Measurements from ENCODE around the gene TMBIM4. TPM values are rescaled to one million over a fixed set of nuclear protein-coding genes. Genes with fewer than 3 reads are reported as not detected.

The TMBIM4 gene
- polyA plus RNA-seq, 1 of the 3 experiments (the other 2 are of a cell fraction): 68.5 TPM

- TF ChIP-seq SIN3A (IDR thresholded peaks at IDR 0.05; ENCODE audit: borderline replicate concordance, low read depth, low read length): no peak
- no peak for TF ChIP-seq GABPA (IDR thresholded peaks at IDR 0.05; ENCODE audit: low read depth)
- TF ChIP-seq CTCF (IDR thresholded peaks at IDR 0.05): no peak
- TF ChIP-seq MEF2A (IDR thresholded peaks at IDR 0.05; ENCODE audit: borderline replicate concordance, low read depth): no peak
These were observed 50.4 kb downstream of the TMBIM4 start (continued) for GRCh38 chr12:66119229-66119869.

GRCh38 chr12:66118240-66118891, 51.4 kb downstream of the TMBIM4 start:
- Histone ChIP-seq H3K79me2 (ENCODE audit: insufficient read depth) (no peaks in the 10 kb centered on the region), H3K36me3 (replicated peaks in 1 of 2; ENCODE audit: control insufficient read depth in 1 of 2, insufficient read depth in 2 of 2, low read length in 1 of 2) (peaks cover 21 to 24% of the 10 kb centered on the region in 2 experiments), H4K20me1 (ENCODE audit: insufficient read depth) (no peaks in the 10 kb centered on the region), H3K4me2 (no peak overlapping the region), H3F3A (replicated peaks; ENCODE audit: insufficient read depth) (peaks cover 27% of the 10 kb centered on the region), H3K9ac (no peak overlapping the region), H3K9me2 (no peaks in the 10 kb centered on the region), H3K4me1 (ENCODE audit: control insufficient read depth in 1 of 2, insufficient read depth in 2 of 2, low read depth in 1 of 2, low read length in 1 of 2) (no peaks in the 10 kb centered on the region), H3K4me3 (ENCODE audit: low read depth in 2 of 2, low read length in 1 of 2) (no peak overlapping the region), H2AFZ (ENCODE audit: low read depth) (no peak overlapping the region), H3K9me3 (no peaks in the 10 kb centered on the region), H3K27ac (ENCODE audit: low read depth in 2 of 2, low read length in 1 of 2) (no peak overlapping the region), H3K27me3 (ENCODE audit: insufficient read depth) (no peaks in the 10 kb centered on the region)
- CTCF ChIA-PET: interaction anchor here (1.3 to 3.5 kb wide), 2 partner anchors 10 to 516 kb away, joined by 3 to 14 read pairs; no protein-coding TSS in a partner anchor
- TF ChIP-seq EZH2phosphoT487 (IDR thresholded peaks at IDR 0.05; ENCODE audit: borderline replicate concordance, low read depth) (no peak), MAX (IDR thresholded peaks at IDR 0.05; ENCODE audit: low read depth) (no peak)
- POLR2A ChIA-PET: no interaction called here
- 92% methylated on average over 9 of the region's 9 CpGs for WGBS (ENCODE audit: low lambda C conversion rate)
- DNase-seq: no peak

- ChIA-PET POLR2A (no interaction called here), CTCF (no interaction called here)
- no peak overlapping the region for H3K4me2 ChIP-seq
- no peaks in the 10 kb centered on the region for H3K27me3 ChIP-seq (ENCODE audit: insufficient read depth)
- no peak for DNase-seq
- H3K79me2 ChIP-seq (ENCODE audit: insufficient read depth): no peaks in the 10 kb centered on the region
- H2AFZ ChIP-seq (ENCODE audit: low read depth): no peak overlapping the region
- no peak overlapping the region for H3K9ac ChIP-seq
- peaks cover 10 to 13% of the 10 kb centered on the region in 2 experiments for H3K36me3 ChIP-seq (replicated peaks in 1 of 2; ENCODE audit: control insufficient read depth in 1 of 2, insufficient read depth in 2 of 2, low read length in 1 of 2)
- WGBS (ENCODE audit: low lambda C conversion rate): 91% methylated on average over 2 of the region's 2 CpGs
- H3K4me3 ChIP-seq (ENCODE audit: low read depth in 2 of 2, low read length in 1 of 2): no peak overlapping the region
- TF ChIP-seq TAF1 (IDR thresholded peaks at IDR 0.05; ENCODE audit: borderline replicate concordance, low read depth, low read length): no peak
- no peak for TF ChIP-seq USF1 (IDR thresholded peaks at IDR 0.05; ENCODE audit: borderline replicate concordance, low read depth)
- no peak for TF ChIP-seq MXI1 (IDR thresholded peaks at IDR 0.05; ENCODE audit: low read depth, low read length)
- TF ChIP-seq CHD2 (IDR thresholded peaks at IDR 0.05; ENCODE audit: low read length, partially characterized antibody): no peak
- no peak for TF ChIP-seq FOSL2 (IDR thresholded peaks at IDR 0.05; ENCODE audit: borderline replicate concordance, low read depth)
- TF ChIP-seq IRF3 (IDR thresholded peaks at IDR 0.05; ENCODE audit: low read depth, low read length): no peak
- TF ChIP-seq MAX (IDR thresholded peaks at IDR 0.05; ENCODE audit: low read depth): no peak
- no peak for TF ChIP-seq PBX3 (IDR thresholded peaks at IDR 0.05)
- no peak for TF ChIP-seq CTCF (IDR thresholded peaks at IDR 0.05)
- no peaks in the 10 kb centered on the region for H3K4me1 ChIP-seq (ENCODE audit: control insufficient read depth in 1 of 2, insufficient read depth in 2 of 2, low read depth in 1 of 2, low read length in 1 of 2)
- H3F3A ChIP-seq (replicated peaks; ENCODE audit: insufficient read depth): peaks cover 20% of the 10 kb centered on the region
- H4K20me1 ChIP-seq (ENCODE audit: insufficient read depth): no peaks in the 10 kb centered on the region
- H3K9me2 ChIP-seq: no peaks in the 10 kb centered on the region
- H3K9me3 ChIP-seq: no peaks in the 10 kb centered on the region
- H3K27ac ChIP-seq (ENCODE audit: low read depth in 2 of 2, low read length in 1 of 2): no peak overlapping the region
These were observed 52.6 kb downstream of the TMBIM4 start for GRCh38 chr12:66117242-66117641.
